Measurements from ENCODE around the gene BRD3.

Gene BRD3

DNA sequence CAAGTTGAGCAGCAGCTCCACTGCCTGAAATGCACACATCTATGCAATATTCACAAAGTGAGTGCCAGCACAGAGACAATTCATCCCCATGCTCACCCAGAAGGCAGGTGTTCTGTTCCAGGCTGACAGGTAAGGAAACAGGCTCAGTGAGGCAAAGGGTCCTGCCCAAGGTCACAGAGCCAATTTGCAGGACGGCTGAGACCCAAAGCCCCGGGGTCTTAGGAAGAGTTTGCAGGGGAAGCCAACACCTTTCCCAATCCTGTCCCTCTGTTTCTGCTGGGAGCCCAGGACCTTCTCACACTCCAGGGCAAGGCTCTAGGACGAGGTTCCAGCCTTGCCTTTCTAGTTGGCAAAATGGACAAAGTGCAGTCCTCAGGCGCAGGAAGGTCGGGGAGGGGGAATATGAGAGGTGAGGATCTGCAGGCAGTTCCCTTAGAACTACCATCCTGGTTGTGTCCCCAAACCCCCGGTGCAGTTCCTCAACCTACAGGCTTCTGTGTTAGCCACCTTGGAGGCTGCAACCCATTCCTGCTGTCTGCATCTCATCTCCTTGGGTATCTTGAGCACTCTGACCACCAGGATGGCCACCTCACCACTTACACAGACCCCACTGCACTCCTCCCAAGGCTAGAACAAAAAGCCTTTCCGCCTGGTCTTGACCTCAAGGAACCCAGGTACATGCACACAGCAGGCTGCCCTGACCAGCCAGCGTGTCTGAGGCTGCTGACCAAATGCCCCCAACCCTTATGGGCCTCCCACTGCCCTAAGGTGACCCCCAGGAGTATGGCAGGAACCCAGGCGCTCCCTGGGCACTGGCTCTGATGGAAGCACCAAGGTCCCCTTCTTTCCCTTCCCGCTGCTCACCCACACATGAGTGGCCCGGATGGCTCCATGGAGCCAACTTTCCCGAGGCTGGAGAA lies 1.9 kb upstream of the BRD3 start:
- TF ChIP-seq FOXP2 (optimal IDR thresholded peaks at IDR 0.05; ENCODE audit: borderline replicate concordance, extremely low read depth, extremely low read length, insufficient read depth) (no peak), TAF1 (IDR thresholded peaks at IDR 0.05; ENCODE audit: borderline replicate concordance, insufficient read depth, low read length) (no peak), SIN3A (IDR thresholded peaks at IDR 0.05; ENCODE audit: borderline replicate concordance, insufficient read depth, low read length) (no peak), POLR2AphosphoS5 (IDR thresholded peaks at IDR 0.05; ENCODE audit: low read depth, low read length) (no peak)
- TF ChIP-seq, protein P1, sequence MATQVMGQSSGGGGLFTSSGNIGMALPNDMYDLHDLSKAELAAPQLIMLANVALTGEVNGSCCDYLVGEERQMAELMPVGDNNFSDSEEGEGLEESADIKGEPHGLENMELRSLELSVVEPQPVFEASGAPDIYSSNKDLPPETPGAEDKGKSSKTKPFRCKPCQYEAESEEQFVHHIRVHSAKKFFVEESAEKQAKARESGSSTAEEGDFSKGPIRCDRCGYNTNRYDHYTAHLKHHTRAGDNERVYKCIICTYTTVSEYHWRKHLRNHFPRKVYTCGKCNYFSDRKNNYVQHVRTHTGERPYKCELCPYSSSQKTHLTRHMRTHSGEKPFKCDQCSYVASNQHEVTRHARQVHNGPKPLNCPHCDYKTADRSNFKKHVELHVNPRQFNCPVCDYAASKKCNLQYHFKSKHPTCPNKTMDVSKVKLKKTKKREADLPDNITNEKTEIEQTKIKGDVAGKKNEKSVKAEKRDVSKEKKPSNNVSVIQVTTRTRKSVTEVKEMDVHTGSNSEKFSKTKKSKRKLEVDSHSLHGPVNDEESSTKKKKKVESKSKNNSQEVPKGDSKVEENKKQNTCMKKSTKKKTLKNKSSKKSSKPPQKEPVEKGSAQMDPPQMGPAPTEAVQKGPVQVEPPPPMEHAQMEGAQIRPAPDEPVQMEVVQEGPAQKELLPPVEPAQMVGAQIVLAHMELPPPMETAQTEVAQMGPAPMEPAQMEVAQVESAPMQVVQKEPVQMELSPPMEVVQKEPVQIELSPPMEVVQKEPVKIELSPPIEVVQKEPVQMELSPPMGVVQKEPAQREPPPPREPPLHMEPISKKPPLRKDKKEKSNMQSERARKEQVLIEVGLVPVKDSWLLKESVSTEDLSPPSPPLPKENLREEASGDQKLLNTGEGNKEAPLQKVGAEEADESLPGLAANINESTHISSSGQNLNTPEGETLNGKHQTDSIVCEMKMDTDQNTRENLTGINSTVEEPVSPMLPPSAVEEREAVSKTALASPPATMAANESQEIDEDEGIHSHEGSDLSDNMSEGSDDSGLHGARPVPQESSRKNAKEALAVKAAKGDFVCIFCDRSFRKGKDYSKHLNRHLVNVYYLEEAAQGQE (IDR thresholded peaks at IDR 0.05; ENCODE audit: insufficient read depth in 1 of 2, low read depth in 2 of 2, low read length in 2 of 2), result no peak

DNA sequence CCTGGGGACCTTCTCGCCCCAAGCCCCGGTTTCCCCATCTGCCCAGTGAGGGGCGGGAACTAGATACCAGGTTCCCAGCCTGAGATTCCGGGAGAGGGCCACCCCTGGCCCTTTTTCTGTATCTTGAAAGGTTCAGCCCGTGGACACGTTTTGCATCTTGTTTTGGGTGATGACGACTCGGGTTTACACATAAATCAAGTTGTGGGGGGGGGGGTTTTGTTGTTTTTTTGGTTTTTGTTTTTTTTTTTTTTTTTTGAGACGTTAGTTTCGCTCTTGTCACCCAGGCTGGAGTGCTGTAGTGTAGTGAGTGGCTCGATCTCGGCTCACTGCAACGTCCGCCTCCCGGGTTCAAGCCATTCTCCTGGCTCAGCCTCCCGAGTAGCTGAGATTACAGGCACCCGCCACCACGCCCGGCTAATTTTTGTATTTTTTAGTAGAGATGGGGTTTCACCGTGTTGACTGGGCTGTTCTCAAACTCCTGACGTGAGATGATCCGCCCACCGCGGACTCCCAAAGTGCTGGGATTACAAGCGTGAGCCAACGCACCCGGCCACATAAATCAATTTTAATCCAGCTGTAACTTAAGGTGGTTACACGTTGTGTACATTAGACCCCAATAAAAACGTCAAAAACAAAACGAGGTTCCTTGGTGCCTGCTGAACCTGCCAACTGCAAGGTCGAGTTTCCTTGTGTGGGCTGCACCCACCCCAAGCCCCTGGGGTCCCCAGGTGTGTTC lies 1.1 kb upstream of the BRD3 start:
- no peak for TF ChIP-seq POLR2AphosphoS5 (IDR thresholded peaks at IDR 0.05; ENCODE audit: low read depth, low read length)
- TF ChIP-seq SIN3A (IDR thresholded peaks at IDR 0.05; ENCODE audit: borderline replicate concordance, insufficient read depth, low read length), result no peak
- TF ChIP-seq, protein P1 (IDR thresholded peaks at IDR 0.05; ENCODE audit: insufficient read depth in 1 of 2, low read depth in 2 of 2, low read length in 2 of 2), result no peak
- TF ChIP-seq FOXP2 (optimal IDR thresholded peaks at IDR 0.05; ENCODE audit: borderline replicate concordance, extremely low read depth, extremely low read length, insufficient read depth), result no peak

DNA sequence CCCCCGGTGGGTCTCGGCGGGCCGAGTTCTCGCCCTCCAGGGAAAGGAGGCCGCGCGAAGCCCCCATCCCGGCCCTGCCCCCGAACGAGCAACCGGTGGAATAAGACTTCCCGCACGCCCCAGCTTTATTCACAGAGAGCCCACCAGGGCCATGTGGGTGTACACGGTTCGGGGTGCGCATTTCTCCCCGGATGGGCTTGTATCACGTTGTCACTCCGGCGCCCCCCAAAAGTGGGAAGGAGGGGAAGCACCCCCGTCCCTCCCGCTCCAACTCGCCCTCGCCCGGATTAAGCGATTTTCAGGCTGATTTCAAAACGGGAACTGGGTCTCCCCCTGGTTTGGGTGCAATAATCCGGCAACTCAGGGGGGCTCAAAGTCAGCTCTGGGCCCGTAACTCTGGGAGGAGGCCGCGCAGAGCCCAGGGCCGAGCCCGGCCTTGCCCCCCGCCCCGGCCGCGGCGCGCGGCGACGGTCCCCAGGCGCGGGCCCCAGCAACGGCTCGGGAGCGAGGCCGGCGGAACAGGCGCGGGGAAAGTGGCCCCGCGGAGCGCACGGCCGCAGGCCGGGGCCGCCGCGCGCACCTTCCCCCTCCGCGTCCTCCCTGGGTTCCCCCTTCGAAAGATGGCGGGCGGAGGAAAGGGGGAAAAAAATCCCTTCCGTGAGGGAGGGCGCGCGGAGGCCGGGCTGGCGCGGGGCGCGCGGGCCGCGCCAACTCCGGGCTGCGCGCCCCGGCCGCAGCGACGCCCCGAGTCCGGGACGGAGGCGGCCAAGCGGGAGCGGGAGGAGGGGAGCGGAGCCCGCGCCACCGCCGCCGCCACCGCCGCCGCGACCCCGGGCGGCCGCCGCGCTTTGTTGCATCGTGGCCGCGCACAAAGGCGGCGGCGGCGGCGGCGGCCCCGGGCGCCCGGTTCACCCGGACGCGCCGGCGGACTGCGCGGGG lies 644 bp downstream of the BRD3 start:
- TF ChIP-seq SIN3A (IDR thresholded peaks at IDR 0.05; ENCODE audit: borderline replicate concordance, insufficient read depth, low read length) (no peak), TAF1 (IDR thresholded peaks at IDR 0.05; ENCODE audit: borderline replicate concordance, insufficient read depth, low read length) (no peak), POLR2AphosphoS5 (IDR thresholded peaks at IDR 0.05; ENCODE audit: low read depth, low read length) (no peak), FOXP2 (optimal IDR thresholded peaks at IDR 0.05; ENCODE audit: borderline replicate concordance, extremely low read depth, extremely low read length, insufficient read depth) (no peak)
- TF ChIP-seq, protein P1 (IDR thresholded peaks at IDR 0.05; ENCODE audit: insufficient read depth in 1 of 2, low read depth in 2 of 2, low read length in 2 of 2), result no peak

DNA sequence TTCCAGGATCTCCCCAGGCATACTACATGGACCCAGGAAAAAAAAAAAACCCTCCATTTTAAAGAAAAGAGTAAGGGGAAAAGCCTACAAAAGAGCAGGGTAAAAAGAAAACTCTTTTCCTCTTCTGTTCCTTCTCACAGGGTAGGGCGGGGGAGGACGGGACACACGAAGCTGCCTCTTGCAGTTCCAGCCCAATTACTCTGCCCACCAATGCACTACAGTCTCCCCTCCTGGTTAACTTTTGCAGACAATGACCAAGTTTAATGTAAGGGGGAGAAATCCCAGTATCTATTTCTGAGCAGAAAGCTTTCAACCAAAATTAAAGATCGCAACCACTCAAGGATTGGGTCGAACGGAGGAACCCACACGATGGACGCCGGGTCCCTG lies 1.3 kb downstream of the BRD3 start:
- TF ChIP-seq FOXP2 (optimal IDR thresholded peaks at IDR 0.05; ENCODE audit: borderline replicate concordance, extremely low read depth, extremely low read length, insufficient read depth) (no peak), POLR2AphosphoS5 (IDR thresholded peaks at IDR 0.05; ENCODE audit: low read depth, low read length) (no peak), TAF1 (IDR thresholded peaks at IDR 0.05; ENCODE audit: borderline replicate concordance, insufficient read depth, low read length) (no peak), SIN3A (IDR thresholded peaks at IDR 0.05; ENCODE audit: borderline replicate concordance, insufficient read depth, low read length) (no peak)
- TF ChIP-seq, protein P1 (IDR thresholded peaks at IDR 0.05; ENCODE audit: insufficient read depth in 1 of 2, low read depth in 2 of 2, low read length in 2 of 2), result no peak

Measured in PFSK-1 (cell line).